ENCODE results near the gene SNX27.

Gene SNX27

DNA sequence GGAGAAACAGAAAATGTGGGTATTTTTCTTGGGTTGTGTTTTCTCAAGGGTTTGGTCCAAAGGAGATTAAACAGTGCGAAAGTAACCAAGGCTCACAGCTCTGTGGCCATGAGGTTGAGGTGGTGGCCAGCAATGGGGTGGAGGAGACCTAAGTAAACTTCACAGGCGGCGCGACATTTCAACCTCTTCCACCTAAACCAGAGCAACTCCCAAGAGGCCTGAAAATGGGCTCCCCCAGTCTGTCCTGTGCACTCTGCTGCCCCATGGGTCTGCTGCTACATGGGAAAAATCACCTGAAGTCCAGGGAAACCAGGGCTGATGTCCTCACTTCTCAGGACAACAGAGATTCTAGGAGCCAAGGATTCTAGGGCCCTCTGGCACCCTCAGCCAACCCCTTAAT lies 92.4 kb downstream of the SNX27 start:
- no peak overlapping the region for H3K27ac ChIP-seq (ENCODE audit: low read depth, low read length)
- H3K4me3 ChIP-seq (ENCODE audit: low read depth, low read length): no peak overlapping the region
- no peak overlapping the region for H3K9ac ChIP-seq (ENCODE audit: low read depth, low read length)
- H3K36me3 ChIP-seq (ENCODE audit: control insufficient read depth, insufficient read depth, low read length): peaks cover 23% of the 10 kb centered on the region
- no peaks in the 10 kb centered on the region for H3K4me1 ChIP-seq (ENCODE audit: control insufficient read depth, insufficient read depth, low read length)
- no peaks in the 10 kb centered on the region for H3K9me3 ChIP-seq (ENCODE audit: control insufficient read depth, insufficient read depth, low read length)
- H3K27me3 ChIP-seq (ENCODE audit: control insufficient read depth, insufficient read depth, low read length): no peaks in the 10 kb centered on the region

DNA sequence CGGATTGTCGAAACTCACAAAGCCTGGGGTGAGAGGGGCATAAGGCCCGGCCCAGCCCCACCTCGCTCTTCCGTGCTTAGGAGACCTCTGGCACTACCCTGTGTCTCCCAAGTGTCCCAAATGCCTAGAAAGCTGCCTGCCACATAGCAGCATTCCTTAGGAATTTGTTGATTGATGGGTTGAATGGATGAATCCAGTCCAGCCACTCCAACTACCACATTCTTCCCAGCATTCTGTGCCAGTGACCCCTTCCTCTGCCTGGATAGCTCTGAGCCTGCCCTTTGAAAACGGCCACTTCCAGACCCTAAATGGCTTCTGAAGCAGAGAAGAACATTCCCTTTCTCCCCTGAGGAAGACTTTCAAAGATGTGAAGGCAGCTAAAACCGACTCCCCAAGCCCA lies 93.3 kb downstream of the SNX27 start:
- Histone ChIP-seq H3K4me1 (ENCODE audit: control insufficient read depth, insufficient read depth, low read length) (no peaks in the 10 kb centered on the region), H3K27me3 (ENCODE audit: control insufficient read depth, insufficient read depth, low read length) (no peaks in the 10 kb centered on the region), H3K9me3 (ENCODE audit: control insufficient read depth, insufficient read depth, low read length) (no peaks in the 10 kb centered on the region), H3K9ac (ENCODE audit: low read depth, low read length) (no peak overlapping the region), H3K27ac (ENCODE audit: low read depth, low read length) (no peak overlapping the region), H3K36me3 (ENCODE audit: control insufficient read depth, insufficient read depth, low read length) (peaks cover 14% of the 10 kb centered on the region), H3K4me3 (ENCODE audit: low read depth, low read length) (no peak overlapping the region)

DNA sequence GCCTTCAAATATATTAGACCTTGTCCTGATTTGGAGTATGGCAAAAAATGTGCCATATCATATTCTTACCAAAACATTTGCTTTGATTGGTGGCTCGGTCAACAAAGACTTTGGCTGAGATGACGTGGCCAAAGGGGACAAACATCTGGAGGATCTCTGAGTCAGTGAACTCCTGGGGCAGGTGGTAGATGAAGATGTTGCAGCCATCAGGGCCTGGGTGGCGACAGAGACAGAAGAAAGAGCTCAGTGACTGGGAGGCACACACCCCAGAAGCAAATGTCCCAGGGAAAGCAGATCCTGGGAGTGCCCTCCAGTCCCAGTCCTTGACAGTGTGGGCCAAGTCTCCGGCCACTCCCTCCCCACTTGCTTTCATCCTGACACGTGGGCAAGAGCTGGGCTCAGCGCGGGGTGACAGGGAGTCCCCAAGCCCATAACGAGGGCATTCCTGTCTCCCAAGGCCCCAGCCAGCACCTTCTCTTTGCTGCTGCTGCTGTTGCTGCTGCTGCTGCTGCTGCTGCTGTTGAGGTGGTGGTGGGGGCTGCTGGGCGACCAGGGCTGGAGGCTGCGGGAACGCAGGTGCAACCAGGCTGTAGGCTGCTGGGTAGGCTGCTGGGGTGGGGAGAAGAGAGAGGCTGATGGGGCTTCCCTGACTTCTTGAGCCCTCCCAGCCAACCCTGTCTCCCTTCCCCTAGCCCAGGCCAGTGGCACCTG lies 94.1 kb downstream of the SNX27 start:
- Histone ChIP-seq H3K4me1 (ENCODE audit: control insufficient read depth, insufficient read depth, low read length) (no peaks in the 10 kb centered on the region), H3K4me3 (ENCODE audit: low read depth, low read length) (no peak overlapping the region), H3K9me3 (ENCODE audit: control insufficient read depth, insufficient read depth, low read length) (no peaks in the 10 kb centered on the region), H3K36me3 (ENCODE audit: control insufficient read depth, insufficient read depth, low read length) (peaks cover 6% of the 10 kb centered on the region), H3K9ac (ENCODE audit: low read depth, low read length) (no peak overlapping the region), H3K27ac (ENCODE audit: low read depth, low read length) (no peak overlapping the region), H3K27me3 (ENCODE audit: control insufficient read depth, insufficient read depth, low read length) (no peaks in the 10 kb centered on the region)

DNA sequence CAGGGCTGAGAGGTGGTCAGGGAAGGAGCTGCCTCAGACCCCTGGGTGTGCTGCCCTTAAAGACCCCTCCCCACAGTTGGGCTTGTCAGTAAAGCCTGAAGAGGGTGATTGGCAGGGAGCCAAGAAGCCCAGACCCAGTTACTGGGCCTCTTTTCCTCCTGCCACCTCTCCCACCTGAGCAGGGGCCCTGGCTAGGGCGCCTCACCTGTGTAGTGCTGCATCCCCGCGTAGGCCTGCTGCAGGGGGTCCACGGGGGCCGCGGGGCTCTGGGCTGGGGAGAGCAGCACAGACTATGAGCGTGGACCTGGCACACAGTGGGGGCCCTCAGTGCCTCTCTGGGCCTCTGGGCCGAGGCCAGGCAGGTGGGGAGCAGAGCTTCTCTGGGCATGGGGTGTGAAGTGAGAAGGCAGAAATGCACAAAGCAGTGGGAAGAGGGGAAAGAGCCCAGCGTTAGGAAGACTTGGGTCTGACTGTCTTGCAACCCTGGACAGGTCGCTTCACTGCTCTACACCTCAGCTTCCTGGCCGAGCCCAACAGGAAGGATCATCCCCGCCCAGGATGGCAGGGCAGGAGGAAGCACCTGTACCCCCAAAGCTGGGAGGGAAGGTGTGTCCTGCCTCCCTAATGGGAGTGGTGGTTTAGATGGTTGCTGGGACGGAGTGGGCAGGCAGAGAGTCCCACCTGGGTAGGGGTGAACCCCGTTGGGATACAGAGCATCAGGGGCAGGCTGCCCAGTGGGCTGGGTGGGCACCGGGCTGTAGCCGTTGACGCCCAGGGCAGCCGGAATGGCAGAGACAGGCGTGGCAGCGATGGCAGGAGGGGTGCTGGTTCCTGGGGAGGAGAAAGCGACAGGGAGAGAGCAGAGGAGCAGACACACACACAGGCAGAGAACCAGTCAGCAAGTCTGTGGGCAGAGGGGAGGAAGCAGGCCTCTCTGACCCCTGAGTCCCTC lies 94.9 kb downstream of the SNX27 start:
- H3K27me3 ChIP-seq (ENCODE audit: control insufficient read depth, insufficient read depth, low read length): no peaks in the 10 kb centered on the region
- H3K9ac ChIP-seq (ENCODE audit: low read depth, low read length): no peak overlapping the region
- no peaks in the 10 kb centered on the region for H3K4me1 ChIP-seq (ENCODE audit: control insufficient read depth, insufficient read depth, low read length)
- H3K27ac ChIP-seq (ENCODE audit: low read depth, low read length): no peak overlapping the region
- no peaks in the 10 kb centered on the region for H3K36me3 ChIP-seq (ENCODE audit: control insufficient read depth, insufficient read depth, low read length)
- H3K4me3 ChIP-seq (ENCODE audit: low read depth, low read length): no peak overlapping the region
- no peaks in the 10 kb centered on the region for H3K9me3 ChIP-seq (ENCODE audit: control insufficient read depth, insufficient read depth, low read length)

DNA sequence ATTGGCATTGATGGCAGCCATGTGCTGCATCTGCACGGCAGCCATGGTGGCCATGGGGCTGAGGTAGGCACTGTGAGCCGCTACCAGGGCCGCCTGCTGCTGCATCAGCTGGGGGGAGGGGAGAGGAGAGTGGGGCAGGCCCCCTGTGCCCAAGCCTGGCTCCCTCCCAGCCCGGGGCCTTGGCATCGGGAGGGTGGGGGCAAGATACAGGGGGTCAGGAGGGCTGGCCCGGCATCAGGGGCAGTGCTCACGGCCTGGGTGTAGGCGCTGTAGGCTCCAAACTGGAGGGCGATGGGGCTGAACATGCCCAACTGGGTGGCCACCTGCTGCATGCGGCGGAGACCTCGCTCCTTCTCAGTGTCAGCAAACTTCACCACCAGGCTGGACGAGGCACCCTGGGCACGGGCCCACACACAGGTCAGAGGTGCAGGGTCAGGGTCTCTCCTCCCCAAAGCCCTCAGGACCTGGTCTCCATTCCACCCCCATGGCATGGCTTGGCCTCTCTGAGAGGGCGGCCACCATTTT lies 95.8 kb downstream of the SNX27 start:
- Histone ChIP-seq H3K27ac (ENCODE audit: low read depth, low read length) (no peak overlapping the region), H3K4me1 (ENCODE audit: control insufficient read depth, insufficient read depth, low read length) (no peaks in the 10 kb centered on the region), H3K27me3 (ENCODE audit: control insufficient read depth, insufficient read depth, low read length) (no peaks in the 10 kb centered on the region), H3K4me3 (ENCODE audit: low read depth, low read length) (no peak overlapping the region), H3K9ac (ENCODE audit: low read depth, low read length) (no peak overlapping the region), H3K9me3 (ENCODE audit: control insufficient read depth, insufficient read depth, low read length) (no peaks in the 10 kb centered on the region), H3K36me3 (ENCODE audit: control insufficient read depth, insufficient read depth, low read length) (no peaks in the 10 kb centered on the region)

DNA sequence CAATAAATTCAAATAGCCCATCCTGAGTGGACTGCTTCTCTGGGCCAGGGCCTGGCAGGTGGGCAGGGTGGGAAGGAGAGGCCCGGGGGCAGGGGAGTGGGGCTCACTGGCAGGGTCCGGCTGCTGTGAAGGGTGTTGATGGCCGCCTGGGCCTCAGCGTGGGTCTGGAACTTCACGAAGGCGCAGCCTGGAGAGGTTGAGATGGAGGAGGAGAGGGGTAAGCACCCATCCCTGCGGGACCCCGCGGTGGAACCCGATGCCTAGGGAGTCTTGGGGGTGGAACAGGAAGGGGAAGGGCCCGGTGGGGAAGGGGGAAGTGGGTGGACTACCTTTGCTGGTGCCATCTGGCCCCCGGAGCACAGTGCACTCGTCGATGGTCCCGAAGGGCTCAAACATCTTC lies 97.0 kb downstream of the SNX27 start:
- Histone ChIP-seq H3K27ac (ENCODE audit: low read depth, low read length) (no peak overlapping the region), H3K36me3 (ENCODE audit: control insufficient read depth, insufficient read depth, low read length) (no peaks in the 10 kb centered on the region), H3K4me3 (ENCODE audit: low read depth, low read length) (no peak overlapping the region), H3K27me3 (ENCODE audit: control insufficient read depth, insufficient read depth, low read length) (no peaks in the 10 kb centered on the region), H3K9me3 (ENCODE audit: control insufficient read depth, insufficient read depth, low read length) (no peaks in the 10 kb centered on the region), H3K4me1 (ENCODE audit: control insufficient read depth, insufficient read depth, low read length) (no peaks in the 10 kb centered on the region), H3K9ac (ENCODE audit: low read depth, low read length) (no peak overlapping the region)

DNA sequence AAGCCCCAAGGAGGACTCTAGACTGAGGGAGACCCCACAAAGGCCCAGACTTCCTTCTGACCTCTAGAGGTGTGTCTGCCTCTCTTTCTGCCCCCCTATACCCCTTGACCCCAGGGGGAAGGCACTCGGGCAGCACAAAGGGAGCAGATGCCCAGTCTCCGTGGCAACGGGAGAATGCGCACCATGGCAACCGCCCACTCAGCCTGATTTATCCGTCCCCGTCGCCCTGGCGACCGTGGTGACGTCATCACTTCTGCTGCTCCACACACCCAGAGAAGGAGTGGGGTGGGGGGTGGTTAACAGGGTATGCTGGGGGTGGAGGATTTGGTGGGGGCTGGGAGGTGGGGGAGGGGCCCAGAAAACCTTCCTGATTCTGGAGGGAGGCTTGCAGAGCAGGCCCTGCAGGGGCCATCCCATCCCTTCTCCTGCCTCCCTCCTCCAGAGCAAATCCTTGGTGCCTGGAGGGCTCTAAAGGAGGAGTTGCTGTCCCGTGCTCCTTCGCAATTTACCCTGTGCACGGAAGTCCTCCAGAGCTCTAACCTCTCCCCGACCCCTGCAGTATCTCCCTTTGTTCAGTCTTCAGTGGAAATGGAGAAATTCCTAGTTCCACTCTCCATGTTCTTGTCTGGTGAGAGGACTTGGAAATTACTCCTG lies 98.5 kb downstream of the SNX27 start:
- Histone ChIP-seq H3K9ac (ENCODE audit: low read depth, low read length) (no peak overlapping the region), H3K4me1 (ENCODE audit: control insufficient read depth, insufficient read depth, low read length) (no peaks in the 10 kb centered on the region), H3K27ac (ENCODE audit: low read depth, low read length) (no peak overlapping the region)

DNA sequence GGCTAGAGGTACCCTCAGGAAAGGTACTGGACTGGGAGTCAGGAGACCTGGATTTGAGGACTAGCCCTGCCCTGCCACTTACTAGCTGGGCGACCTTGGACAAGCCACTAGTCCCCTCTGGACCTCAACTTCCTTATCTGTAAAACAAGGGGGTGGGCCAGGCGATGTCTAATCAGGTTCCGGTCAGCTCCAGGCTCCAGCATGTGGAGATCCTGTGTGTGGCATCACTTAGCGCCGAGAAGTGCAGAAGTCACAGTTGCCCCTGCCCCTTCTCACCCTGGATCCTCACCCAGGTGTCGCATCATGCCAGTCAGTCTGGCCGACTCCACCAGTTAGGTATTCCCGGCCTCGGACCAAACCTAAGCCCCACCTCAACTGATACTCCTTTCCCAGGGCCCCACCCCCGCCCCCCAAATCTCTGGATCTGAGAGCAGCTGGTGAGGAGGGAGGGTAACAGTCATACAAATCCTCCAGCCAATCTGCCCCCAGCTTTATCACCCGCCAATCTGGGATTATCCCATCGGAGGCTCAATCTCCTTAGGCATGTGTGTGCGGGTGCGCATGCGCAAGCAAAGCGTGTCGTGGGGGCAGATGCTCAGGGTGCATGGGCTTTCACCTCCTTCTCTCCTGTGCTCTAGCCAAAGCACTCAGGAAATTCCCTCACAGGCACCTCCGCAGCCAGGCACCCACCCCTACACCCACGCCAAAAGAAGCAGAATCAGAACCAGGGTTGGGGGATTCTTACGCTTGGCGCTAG lies 99.4 kb downstream of the SNX27 start:
- Histone ChIP-seq H3K36me3 (ENCODE audit: control insufficient read depth, insufficient read depth, low read length) (no peaks in the 10 kb centered on the region), H3K4me3 (ENCODE audit: low read depth, low read length) (no peak overlapping the region), H3K9me3 (ENCODE audit: control insufficient read depth, insufficient read depth, low read length) (no peaks in the 10 kb centered on the region), H3K9ac (ENCODE audit: low read depth, low read length) (no peak overlapping the region), H3K27me3 (ENCODE audit: control insufficient read depth, insufficient read depth, low read length) (no peaks in the 10 kb centered on the region), H3K27ac (ENCODE audit: low read depth, low read length) (no peak overlapping the region), H3K4me1 (ENCODE audit: control insufficient read depth, insufficient read depth, low read length) (no peaks in the 10 kb centered on the region)

More for the DNA sequence above, 98.5 kb downstream of the SNX27 start:
- no peak overlapping the region for H3K4me3 ChIP-seq (ENCODE audit: low read depth, low read length)
- H3K27me3 ChIP-seq (ENCODE audit: control insufficient read depth, insufficient read depth, low read length): no peaks in the 10 kb centered on the region
- H3K36me3 ChIP-seq (ENCODE audit: control insufficient read depth, insufficient read depth, low read length): no peaks in the 10 kb centered on the region
- no peaks in the 10 kb centered on the region for H3K9me3 ChIP-seq (ENCODE audit: control insufficient read depth, insufficient read depth, low read length)

DNA sequence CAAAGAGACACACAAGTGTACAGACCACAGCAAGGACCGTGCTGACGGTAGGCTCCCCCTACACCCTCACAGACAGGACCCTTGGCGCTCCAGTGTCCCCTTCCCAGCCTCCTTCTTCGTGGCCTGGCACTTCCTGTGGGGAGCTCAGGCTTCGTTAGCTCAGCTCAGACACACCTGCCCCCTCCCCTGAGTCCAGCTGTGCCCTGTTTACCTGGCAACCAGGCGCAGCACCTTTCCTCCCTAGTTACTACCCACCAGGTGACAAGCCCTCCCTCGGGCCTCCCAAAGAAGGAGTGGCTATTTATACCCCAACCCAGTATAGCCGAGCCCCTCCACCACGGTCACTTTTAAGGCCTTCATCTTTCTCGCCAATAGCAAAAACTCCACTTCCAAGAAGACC lies 100.1 kb downstream of the SNX27 start:
- no peaks in the 10 kb centered on the region for H3K36me3 ChIP-seq (ENCODE audit: control insufficient read depth, insufficient read depth, low read length)
- H3K9ac ChIP-seq (ENCODE audit: low read depth, low read length): no peak overlapping the region
- H3K27me3 ChIP-seq (ENCODE audit: control insufficient read depth, insufficient read depth, low read length): no peaks in the 10 kb centered on the region
- 0 out of 2 replicates have a peak, but pooled peaks cover under 1% of the 10 kb centered on the region for H3K4me1 ChIP-seq (ENCODE audit: control insufficient read depth, insufficient read depth, low read length)
- no peak overlapping the region for H3K4me3 ChIP-seq (ENCODE audit: low read depth, low read length)
- H3K27ac ChIP-seq (ENCODE audit: low read depth, low read length): no peak overlapping the region
- no peaks in the 10 kb centered on the region for H3K9me3 ChIP-seq (ENCODE audit: control insufficient read depth, insufficient read depth, low read length)

DNA sequence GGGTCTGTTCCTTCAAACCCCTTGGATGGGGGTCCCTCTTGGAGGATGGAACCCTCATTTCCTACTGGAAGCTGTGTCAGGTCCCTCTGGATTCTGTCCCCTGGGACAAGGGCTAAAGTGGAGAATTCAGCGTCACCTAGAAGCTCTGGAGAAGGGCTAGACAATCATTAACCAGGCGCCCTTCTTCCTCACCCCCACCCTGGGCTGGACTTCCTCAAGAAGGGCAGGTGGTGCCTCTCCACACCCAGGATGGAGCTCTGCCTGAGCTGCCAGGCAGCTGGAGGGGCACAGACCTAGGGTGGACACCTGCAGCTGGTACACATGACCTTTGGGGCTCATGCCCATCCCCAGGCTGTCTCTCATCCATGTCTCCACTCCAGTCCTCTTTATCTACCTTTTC lies 101.2 kb downstream of the SNX27 start:
- no peak overlapping the region for H3K27ac ChIP-seq (ENCODE audit: low read depth, low read length)
- no peak overlapping the region for H3K9ac ChIP-seq (ENCODE audit: low read depth, low read length)
- peaks cover 9% of the 10 kb centered on the region for H3K27me3 ChIP-seq (ENCODE audit: control insufficient read depth, insufficient read depth, low read length)
- no peaks in the 10 kb centered on the region for H3K36me3 ChIP-seq (ENCODE audit: control insufficient read depth, insufficient read depth, low read length)
- no peak overlapping the region for H3K4me3 ChIP-seq (ENCODE audit: low read depth, low read length)
- 0 out of 2 replicates have a peak, but pooled peaks cover 7% of the 10 kb centered on the region for H3K4me1 ChIP-seq (ENCODE audit: control insufficient read depth, insufficient read depth, low read length)
- no peaks in the 10 kb centered on the region for H3K9me3 ChIP-seq (ENCODE audit: control insufficient read depth, insufficient read depth, low read length)

Data from HUES48 (cell line).